ENCODE data around the gene FOXP1. TPM values are rescaled to one million over a fixed set of nuclear protein-coding genes. Genes with fewer than 3 reads are reported as not detected.

The FOXP1 gene
- total RNA-seq, 1 experiment from 2014 or later, result 75.3 TPM

- H4K20me1 ChIP-seq (ENCODE audit: control insufficient read depth, insufficient read depth, insufficient read length), result no peaks in the 10 kb centered on the region
- peaks cover 0 to 4% (median 0%) of the 10 kb centered on the region in 3 experiments; a peak in 3 of 7 replicates for H3K36me3 Mint-ChIP-seq (ENCODE audit: insufficient read depth in 1 of 3, low read depth in 3 of 3)
- H3K27ac Mint-ChIP-seq, result peak overlapping the region in 1 of 3 experiments; percentile 92; a peak in 2 of 7 replicates
These were observed 499.8 kb downstream of the FOXP1 start for GRCh38 chr3:71083726-71084131.

More at GRCh38 chr3:71083726-71084131, 499.8 kb downstream of the FOXP1 start:
- H3K9me3 ChIP-seq (ENCODE audit: control insufficient read depth, low read depth, low read length), result no peaks in the 10 kb centered on the region
- no peak overlapping the region for H4K8ac ChIP-seq (replicated peaks; ENCODE audit: insufficient read length, low read depth, low read length)
- no CpG with 5 or more reads among the region's 3 CpGs for WGBS (ENCODE audit: extremely low coverage, insufficient read length, low lambda C conversion rate)
- no peak overlapping the region for H4K91ac ChIP-seq (ENCODE audit: insufficient read length, low read depth, low read length)
- no peak overlapping the region for H3K9ac ChIP-seq (ENCODE audit: extremely low read depth, insufficient read length, low read length)
- H3K23ac ChIP-seq (ENCODE audit: insufficient read length, low read depth, low read length), result no peak overlapping the region
- H2BK120ac ChIP-seq (ENCODE audit: low read depth, low read length, poor library complexity, severe bottlenecking), result no peak overlapping the region
- no peak overlapping the region for H3K14ac ChIP-seq (ENCODE audit: insufficient read depth, low read length)
- no peak overlapping the region for H2AFZ ChIP-seq (ENCODE audit: low read length)
- H3T11ph ChIP-seq (ENCODE audit: low read length), result no peak overlapping the region
- no peak for TF ChIP-seq CTCF (conservative IDR thresholded peaks at IDR 0.05)
- no peak overlapping the region for H3K18ac ChIP-seq (ENCODE audit: insufficient read length, low read depth, low read length)
- no peak overlapping the region for H3K4ac ChIP-seq (ENCODE audit: low read depth, low read length)
- H3K27me3 Mint-ChIP-seq (ENCODE audit: low read depth), result no peaks in the 10 kb centered on the region
- H3K27ac ChIP-seq (ENCODE audit: insufficient read length, low read depth, low read length), result no peak overlapping the region
- no peak overlapping the region for H4K5ac ChIP-seq (ENCODE audit: insufficient read length, low read depth, low read length)
- no peak overlapping the region for H2BK5ac ChIP-seq (ENCODE audit: insufficient read length, low read length)
- no peaks in the 10 kb centered on the region for H3K9me3 Mint-ChIP-seq
- H3K56ac ChIP-seq (ENCODE audit: insufficient read length, low read depth, low read length), result no peak overlapping the region
- H3K79me1 ChIP-seq (ENCODE audit: insufficient read depth, low read depth, low read length, poor library complexity, severe bottlenecking), result no peaks in the 10 kb centered on the region
- H2BK12ac ChIP-seq (ENCODE audit: insufficient read length, low read depth, low read length), result no peak overlapping the region
- H2BK20ac ChIP-seq (ENCODE audit: low read depth, low read length, poor library complexity, severe bottlenecking), result no peak overlapping the region
- peaks cover 16% of the 10 kb centered on the region for H3K4me1 ChIP-seq (ENCODE audit: insufficient read depth, low read length)
- peaks cover 53 to 54% of the 10 kb centered on the region in 2 experiments for H3K4me1 Mint-ChIP-seq
- H3K79me2 ChIP-seq (ENCODE audit: insufficient read depth, low read length), result no peaks in the 10 kb centered on the region
- H3K23me2 ChIP-seq (ENCODE audit: insufficient read length, low read depth, low read length, poor library complexity, severe bottlenecking), result no peaks in the 10 kb centered on the region
- no peak overlapping the region for H3K4me3 Mint-ChIP-seq
- no peak overlapping the region for H2AK5ac ChIP-seq (ENCODE audit: insufficient read length, low read length)
- H3K4me2 ChIP-seq (ENCODE audit: insufficient read depth, insufficient read length, low read length), result no peak overlapping the region
- no peaks in the 10 kb centered on the region for H3K27me3 ChIP-seq (ENCODE audit: insufficient read depth, low read length)
- no peak for DNase-seq
- H2BK15ac ChIP-seq (ENCODE audit: low read depth, low read length), result no peak overlapping the region

Data from H9 (cell line).